ENCODE data around the gene BCAM.
"Not testable (repeated sequence)": the region's sequence is repeated elsewhere in the genome, so short reads cannot be mapped to it uniquely, and the experiment has no call there.

The BCAM gene

DNA sequence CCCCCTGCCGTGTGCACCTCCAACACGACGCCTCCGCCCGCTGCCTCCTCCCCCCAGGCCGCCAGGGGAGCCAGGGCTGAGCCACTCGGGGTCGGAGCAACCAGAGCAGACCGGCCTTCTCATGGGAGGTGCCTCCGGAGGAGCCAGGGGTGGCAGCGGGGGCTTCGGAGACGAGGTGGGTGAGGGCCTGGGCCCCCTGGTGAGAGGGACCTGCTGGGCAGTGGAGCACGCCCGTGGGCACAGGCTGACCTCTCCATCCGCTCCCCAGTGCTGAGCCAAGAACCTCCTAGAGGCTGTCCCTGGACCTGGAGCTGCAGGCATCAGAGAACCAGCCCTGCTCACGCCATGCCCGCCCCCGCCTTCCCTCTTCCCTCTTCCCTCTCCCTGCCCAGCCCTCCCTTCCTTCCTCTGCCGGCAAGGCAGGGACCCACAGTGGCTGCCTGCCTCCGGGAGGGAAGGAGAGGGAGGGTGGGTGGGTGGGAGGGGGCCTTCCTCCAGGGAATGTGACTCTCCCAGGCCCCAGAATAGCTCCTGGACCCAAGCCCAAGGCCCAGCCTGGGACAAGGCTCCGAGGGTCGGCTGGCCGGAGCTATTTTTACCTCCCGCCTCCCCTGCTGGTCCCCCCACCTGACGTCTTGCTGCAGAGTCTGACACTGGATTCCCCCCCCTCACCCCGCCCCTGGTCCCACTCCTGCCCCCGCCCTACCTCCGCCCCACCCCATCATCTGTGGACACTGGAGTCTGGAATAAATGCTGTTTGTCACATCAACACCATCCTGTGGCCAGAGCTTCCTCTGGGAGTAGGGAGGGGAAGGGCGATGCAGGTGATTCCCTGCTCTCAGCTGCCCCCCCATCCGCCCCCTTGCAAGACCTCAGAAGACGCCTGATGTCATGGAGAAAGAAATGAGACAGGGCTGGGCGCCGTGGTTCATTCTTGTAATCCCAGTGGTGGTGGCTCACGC is 12.0 kb downstream of the BCAM start:
- H3K27ac ChIP-seq, result no peak overlapping the region
- TF ChIP-seq, protein P1, sequence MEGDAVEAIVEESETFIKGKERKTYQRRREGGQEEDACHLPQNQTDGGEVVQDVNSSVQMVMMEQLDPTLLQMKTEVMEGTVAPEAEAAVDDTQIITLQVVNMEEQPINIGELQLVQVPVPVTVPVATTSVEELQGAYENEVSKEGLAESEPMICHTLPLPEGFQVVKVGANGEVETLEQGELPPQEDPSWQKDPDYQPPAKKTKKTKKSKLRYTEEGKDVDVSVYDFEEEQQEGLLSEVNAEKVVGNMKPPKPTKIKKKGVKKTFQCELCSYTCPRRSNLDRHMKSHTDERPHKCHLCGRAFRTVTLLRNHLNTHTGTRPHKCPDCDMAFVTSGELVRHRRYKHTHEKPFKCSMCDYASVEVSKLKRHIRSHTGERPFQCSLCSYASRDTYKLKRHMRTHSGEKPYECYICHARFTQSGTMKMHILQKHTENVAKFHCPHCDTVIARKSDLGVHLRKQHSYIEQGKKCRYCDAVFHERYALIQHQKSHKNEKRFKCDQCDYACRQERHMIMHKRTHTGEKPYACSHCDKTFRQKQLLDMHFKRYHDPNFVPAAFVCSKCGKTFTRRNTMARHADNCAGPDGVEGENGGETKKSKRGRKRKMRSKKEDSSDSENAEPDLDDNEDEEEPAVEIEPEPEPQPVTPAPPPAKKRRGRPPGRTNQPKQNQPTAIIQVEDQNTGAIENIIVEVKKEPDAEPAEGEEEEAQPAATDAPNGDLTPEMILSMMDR (IDR thresholded peaks at IDR 0.05), result no peak
- TF ChIP-seq ZFX (IDR thresholded peaks at IDR 0.05; ENCODE audit: borderline replicate concordance), result no peak

DNA sequence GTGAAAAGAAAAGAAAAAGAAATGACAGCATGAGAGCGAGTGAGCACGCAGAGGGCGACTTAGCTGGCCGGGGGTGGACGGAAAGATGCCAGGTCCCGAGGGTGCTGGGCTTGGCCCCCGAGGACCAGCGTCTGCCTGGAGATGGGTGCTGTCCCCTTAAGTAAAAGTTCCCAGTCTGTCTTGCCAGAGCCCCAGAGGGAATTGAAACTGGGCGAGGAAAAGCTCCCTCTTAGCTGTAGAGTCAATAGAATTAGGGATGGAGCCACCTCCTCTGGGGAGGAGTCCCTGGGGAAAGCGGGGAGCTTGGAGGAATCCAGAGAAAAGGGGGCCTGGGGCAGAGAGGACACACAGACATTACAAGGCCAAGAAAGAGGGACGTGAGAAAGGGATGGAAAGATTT is 13.3 kb downstream of the BCAM start:
- TF ChIP-seq ZFX (IDR thresholded peaks at IDR 0.05; ENCODE audit: borderline replicate concordance), result no peak
- TF ChIP-seq, protein P1 (IDR thresholded peaks at IDR 0.05), result no peak
- H3K27ac ChIP-seq, result no peak overlapping the region

DNA sequence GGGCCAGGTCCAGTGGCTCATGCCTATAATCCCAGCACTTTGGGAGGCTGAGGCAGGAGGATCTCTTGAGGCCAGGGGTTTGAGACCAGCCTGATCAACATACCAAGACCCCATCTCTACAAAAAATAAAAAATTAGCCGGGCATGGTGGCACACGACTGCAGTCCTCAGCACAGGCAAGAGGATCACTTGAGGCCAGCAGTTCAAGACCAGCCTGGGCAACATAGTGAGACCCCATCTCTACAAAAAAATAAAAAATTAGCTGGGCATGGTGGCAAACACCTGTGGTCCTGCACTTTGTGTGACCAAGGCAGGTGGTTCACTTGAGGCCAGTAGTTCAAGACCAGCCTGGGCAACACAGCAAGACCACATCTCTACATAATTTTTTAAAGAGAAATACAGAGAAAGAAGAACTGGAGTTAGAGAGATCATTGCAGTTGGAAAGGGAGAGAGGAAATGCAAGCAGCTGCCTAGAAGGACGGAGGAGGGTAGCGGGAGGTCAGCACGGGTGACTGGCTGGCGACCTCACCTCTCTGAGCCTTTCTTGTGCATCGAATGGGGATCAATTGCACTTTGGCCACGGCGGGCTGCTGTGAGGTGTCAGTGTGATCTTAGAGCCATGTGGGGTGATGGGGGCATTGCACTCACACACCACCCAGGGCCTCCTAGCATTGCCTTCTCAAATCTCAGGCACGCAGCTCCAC is 13.9 kb downstream of the BCAM start:
- TF ChIP-seq ZFX (IDR thresholded peaks at IDR 0.05; ENCODE audit: borderline replicate concordance), result no peak
- TF ChIP-seq, protein P1 (IDR thresholded peaks at IDR 0.05), result no peak

DNA sequence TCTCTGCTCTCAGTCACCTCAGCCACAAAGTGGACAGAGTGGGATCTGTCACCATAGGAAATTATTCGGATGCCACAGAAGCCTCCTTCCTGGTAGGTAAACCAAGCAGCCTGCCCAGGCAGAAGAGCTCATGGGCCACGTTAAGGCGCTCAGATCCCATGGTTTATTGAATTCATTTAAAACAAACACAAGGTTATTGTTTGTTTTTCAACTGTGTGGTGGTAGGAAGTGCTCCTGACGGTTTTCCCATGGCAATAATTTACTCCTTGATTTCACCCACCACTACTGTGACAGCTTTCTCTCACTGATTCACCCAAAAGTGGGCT is 14.4 kb downstream of the BCAM start:
- no peak overlapping the region for H3K27ac ChIP-seq
- TF ChIP-seq, protein P1 (IDR thresholded peaks at IDR 0.05), result no peak
- no peak for TF ChIP-seq ZFX (IDR thresholded peaks at IDR 0.05; ENCODE audit: borderline replicate concordance)

More for the DNA sequence above, 13.9 kb downstream of the BCAM start:
- no peak overlapping the region for H3K27ac ChIP-seq

DNA sequence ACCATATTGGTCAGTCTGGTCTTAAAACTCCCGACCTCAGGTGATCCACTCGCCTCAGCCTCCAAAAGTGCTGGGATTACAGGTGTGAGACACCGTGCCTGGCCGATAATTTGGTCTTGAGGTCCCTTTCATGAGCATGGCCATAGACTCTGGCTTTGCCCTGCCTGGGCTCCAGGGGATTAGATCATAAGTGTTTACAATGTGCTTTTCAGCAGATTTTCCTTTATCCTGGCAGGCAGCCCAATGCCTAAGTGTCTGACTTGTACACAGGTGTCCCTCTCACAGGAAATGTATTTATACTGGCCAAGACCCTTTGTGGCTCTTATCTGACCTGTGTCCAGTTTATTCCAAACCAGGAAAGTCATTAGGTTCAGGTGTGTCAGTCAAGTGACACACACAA is 15.9 kb downstream of the BCAM start:
- no peak overlapping the region for H3K27ac ChIP-seq
- no peak for TF ChIP-seq ZFX (IDR thresholded peaks at IDR 0.05; ENCODE audit: borderline replicate concordance)
- TF ChIP-seq, protein P1 (IDR thresholded peaks at IDR 0.05), result no peak

DNA sequence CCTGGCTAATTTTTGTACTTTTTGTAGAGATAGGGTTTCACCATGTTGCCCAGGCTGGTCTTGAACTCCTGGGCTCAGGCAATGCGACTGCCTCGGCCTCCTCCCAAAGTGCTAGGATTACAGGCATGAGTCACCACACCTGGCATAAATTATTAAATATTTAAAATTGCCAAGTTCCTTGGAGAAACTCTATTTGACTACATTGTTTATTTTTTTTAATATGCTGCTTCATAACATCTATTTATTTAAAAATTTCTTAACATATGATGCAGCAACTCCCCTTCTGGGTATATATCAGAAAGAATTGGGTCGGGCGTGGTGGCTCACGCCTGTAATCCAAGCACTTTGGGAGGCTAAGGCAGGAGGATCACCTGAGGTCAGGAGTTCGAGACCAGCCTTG is 24.0 kb downstream of the BCAM start:
- not testable (repeated sequence) for H3K27ac ChIP-seq

DNA sequence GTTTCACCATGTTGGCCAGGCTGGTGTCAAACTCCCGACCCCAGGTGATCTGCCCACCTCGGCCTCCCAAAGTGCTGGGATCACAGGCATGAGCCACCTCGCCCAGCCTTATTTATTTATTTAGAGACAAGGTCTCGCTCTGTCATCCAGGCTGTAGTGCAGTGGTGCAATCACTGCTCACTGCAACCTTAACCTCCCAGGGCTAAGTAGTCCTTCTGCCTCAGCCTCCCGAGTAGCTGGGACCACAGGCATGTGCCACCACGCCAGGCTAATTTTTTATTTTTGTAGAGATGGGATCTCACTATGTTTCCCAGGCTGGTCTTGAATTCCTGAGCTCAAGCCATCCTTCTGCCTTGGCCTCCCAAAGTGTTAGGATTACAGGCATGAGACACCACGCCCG is 25.5 kb downstream of the BCAM start:
- not testable (repeated sequence) for H3K27ac ChIP-seq

DNA sequence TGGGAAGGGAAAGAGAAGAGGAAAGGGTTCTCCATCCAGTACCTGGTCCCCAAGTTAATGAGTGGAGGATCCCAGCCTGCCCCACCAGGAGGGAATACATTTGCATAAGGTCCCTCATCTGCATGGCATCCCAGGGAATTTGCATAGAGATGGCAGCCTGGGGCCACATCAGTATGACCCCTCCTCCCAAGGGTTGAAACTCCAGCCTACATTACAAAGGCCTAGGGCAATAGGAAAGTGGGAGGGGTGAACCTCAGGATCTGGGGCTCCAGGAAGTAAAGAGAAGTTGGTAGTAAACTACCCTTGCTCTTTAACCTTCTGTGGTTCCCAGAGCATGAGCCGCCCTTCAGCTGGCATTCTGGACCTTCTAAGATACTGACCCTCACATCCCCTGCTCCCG is 30.4 kb downstream of the BCAM start:
- no peak for TF ChIP-seq ZFX (IDR thresholded peaks at IDR 0.05; ENCODE audit: borderline replicate concordance)
- TF ChIP-seq, protein P1 (IDR thresholded peaks at IDR 0.05), result no peak
- H3K27ac ChIP-seq, result no peak overlapping the region
